KOPT-K1 (cell line): ENCODE measurements around the gene RUNX2.
"Not testable (repeated sequence)": the region's sequence is repeated elsewhere in the genome, so short reads cannot be mapped to it uniquely, and the experiment has no call there.

ENCODE experiments used
- H3K27ac ChIP-seq: fragments of 200-600 bp; sonication (generic); 2 replicates; pipeline ENCODE4 v1.5.1; 2016; ENCODE audit warnings: antibody characterized with exemption, mild to moderate bottlenecking, low read depth, low read length; ENCODE audit not compliant: poor library complexity, severe bottlenecking
- H3K36me3 ChIP-seq: fragments of 200-600 bp; sonication (generic); 2 replicates; pipeline ENCODE4 v1.5.1; 2017; ENCODE audit warnings: antibody characterized with exemption, mild to moderate bottlenecking, low read length, moderate library complexity; ENCODE audit not compliant: insufficient read depth
- H3K9me3 ChIP-seq: fragments of 200-600 bp; sonication (generic); 2 replicates; pipeline ENCODE4 v1.5.1; 2017; ENCODE audit warnings: antibody characterized with exemption, low read length, mild to moderate bottlenecking; ENCODE audit not compliant: insufficient read depth, poor library complexity, severe bottlenecking

Gene RUNX2

DNA sequence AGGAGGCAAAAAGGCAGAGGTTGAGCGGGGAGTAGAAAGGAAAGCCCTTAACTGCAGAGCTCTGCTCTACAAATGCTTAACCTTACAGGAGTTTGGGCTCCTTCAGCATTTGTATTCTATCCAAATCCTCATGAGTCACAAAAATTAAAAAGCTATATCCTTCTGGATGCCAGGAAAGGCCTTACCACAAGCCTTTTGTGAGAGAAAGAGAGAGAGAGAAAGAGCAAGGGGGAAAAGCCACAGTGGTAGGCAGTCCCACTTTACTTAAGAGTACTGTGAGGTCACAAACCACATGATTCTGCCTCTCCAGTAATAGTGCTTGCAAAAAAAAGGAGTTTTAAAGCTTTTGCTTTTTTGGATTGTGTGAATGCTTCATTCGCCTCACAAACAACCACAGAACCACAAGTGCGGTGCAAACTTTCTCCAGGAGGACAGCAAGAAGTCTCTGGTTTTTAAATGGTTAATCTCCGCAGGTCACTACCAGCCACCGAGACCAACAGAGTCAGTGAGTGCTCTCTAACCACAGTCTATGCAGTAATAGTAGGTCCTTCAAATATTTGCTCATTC, at the start of gene RUNX2:
TSS of gene RUNX2 (plus strand) at position 375 of the 567 bp plus-strand sequence. CDS start 397 bp downstream, outside the sequence.
- Histone ChIP-seq H3K36me3 (peaks cover 8% of the 10 kb centered on the region; the same call in 1 of the 2 replicates), H3K27ac (peak within 1 kb of the TSS; percentile 72)

DNA sequence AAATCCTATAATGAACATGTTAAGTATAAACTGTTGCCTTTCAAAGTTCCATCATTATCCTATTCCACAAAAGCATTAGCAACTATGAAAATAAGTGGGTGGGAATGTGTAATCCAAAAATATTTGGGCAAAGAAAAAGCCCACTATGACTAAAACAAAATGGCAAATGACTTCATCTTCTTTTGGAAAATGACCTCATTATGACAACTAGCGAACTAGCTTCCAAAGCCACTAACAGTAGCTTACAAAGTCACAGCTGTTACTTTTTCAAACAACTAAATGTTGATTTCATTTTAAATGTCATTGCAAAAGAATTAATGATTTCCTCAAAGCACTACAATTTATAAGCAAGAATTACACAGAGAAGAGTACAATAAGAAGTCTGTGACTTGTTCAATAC, 49.8 kb upstream of the RUNX2 start:
- Histone ChIP-seq H3K36me3 (peaks cover 10% of the 10 kb centered on the region), H3K9me3 (peaks cover 60% of the 10 kb centered on the region), H3K27ac (no peak overlapping the region)

More for the DNA sequence above, at the start of gene RUNX2:
- no peaks in the 10 kb centered on the region for H3K9me3 ChIP-seq

DNA sequence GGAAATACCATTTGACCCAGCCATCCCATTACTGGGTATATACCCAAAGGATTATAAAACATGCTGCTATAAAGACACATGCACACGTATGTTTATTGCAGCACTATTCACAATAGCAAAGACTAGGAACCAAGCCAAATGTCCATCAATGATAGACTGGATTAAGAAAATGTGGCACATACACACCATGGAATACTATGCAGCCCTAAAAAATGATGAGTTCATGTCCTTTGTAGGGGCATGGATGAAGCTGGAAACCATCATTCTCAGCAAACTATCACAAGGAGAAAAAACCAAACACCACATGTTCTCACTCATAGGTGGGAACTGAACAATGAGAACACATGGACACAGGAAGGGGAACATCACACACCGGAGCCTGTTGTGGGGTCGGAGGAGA, 41.4 kb upstream of the RUNX2 start:
- not testable (repeated sequence) for H3K36me3 ChIP-seq, H3K27ac ChIP-seq
- peaks cover 20% of the 10 kb centered on the region for H3K9me3 ChIP-seq

DNA sequence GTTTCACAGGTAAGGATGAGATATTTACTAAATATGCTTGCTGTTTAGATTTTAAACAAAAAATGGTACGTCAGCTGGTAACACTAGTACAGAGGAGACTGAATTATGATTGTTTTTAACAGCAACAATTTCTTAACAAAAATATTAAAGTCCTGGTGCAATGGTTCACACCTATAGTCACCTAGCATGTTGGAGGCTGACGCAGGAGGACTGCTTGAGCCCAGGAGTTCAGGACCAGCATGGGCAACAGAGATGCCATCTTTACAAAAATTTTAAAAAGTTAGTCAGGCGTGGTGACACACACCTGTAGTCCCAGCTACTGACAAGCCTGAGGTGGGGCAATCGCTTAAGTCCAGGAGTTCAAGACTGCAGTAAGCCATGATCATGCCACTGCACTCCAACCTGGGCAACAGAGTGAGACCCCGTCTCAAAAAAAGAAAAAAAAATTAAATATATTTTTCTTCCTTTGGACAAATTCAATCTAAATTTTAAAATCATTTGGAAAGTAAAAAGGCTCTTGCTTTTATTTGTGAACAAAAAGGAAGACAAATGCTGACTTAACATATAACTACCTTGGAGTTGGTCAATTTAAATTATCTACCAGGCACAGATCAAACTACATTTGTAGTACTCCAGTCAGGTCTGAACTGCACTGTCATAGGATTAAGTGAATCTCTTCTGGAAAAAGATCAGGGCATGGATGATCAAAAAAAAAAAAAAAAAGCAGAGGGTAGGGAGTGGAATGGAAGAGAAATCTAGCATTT, 38.2 kb upstream of the RUNX2 start:
- Histone ChIP-seq H3K9me3 (peaks cover 39% of the 10 kb centered on the region), H3K36me3 (no peaks in the 10 kb centered on the region), H3K27ac (no peak overlapping the region)

DNA sequence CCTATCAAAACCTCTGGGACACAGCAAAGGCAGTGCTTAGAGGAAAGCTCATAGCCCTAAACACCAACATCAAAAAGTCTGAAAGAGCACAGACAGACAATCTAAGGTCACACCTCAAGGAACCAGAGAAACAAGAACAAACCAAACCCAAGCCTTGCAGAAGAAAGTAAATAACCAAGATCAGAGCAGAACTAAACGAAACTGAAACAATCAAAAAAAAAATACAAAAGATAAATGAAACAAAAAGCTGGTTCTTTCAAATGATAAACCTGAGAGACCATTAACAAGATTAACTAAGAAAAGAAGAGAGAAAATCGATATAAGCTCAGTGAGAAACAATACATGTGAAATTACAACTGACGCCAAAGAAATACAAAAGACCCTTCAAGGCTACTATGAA, 34.8 kb upstream of the RUNX2 start:
- Histone ChIP-seq H3K9me3 (peaks cover 42% of the 10 kb centered on the region), H3K36me3 (no peaks in the 10 kb centered on the region), H3K27ac (peak overlapping the region; percentile 68)

DNA sequence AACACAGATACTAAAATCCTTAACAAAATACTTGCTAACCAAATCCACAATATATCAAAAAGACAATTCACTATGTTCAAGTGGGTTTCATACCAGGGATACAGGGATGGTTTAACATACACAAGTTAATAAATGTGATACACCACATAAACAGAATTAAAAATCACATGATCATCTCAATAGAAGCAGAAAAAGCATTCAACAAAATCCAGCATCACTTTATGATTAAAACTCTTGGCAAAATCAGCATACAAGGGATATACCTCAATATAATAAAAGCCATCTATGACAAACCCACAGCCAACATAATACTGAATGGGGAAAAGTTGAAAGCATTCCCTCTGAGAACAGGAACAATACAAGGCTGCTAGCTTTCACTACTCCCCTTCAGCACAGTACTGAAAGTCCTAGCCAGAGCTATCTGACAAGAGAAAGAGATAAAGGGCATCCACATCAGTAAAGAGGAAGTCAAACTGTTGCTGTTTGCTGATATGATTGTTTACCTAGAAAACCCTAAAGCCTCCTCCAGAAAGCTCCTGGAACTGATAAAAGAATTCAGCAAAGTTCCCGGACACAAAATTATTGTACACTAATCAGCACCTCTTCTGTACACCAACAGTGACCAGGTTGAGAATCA, 33.9 kb upstream of the RUNX2 start:
- Histone ChIP-seq H3K27ac (peak overlapping the region; percentile 68), H3K9me3 (peaks cover 42% of the 10 kb centered on the region)
- not testable (repeated sequence) for H3K36me3 ChIP-seq

DNA sequence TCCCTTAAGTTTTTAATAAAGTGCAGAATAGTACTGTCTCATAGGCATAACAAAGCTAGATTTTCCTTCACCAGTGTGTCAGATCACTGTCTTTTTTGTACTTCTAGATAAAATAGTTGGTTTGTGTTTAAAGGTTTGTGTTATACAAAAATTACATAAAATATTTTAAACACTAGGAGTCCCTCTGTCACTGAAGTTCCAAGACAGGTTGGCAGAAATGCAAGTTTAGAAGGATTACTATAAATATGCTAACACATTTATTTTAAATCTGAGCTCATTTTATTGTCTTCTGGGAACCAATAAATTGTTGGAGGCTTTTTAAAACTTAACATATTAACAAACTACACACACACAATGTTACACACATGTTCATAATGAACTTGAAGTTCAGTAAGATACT, 30.8 kb upstream of the RUNX2 start:
- Histone ChIP-seq H3K36me3 (no peaks in the 10 kb centered on the region), H3K9me3 (peaks cover 24% of the 10 kb centered on the region), H3K27ac (peak overlapping the region; percentile 61)

DNA sequence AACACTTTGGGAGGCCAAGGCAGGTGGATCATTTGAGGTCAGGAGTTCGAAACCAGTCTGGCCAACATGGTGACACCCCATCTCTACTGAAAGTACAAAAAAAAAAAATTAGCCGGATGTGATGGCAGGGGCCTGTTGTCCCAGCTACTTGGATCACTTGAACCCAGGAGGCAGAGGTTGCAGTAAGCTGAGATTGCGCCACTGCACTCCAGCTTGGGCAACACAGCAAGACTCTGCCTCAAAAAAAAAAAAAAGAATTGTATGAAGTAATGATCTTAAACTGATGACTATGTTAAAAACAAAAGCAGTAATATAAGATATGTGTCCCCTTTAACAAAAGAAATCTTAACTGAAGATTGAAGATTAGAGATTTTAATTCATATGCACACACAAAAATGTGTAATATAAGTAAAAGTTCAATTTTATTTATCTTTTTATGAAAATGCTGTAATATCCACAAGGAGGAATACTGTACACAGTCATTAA, 29.0 kb upstream of the RUNX2 start:
- H3K9me3 ChIP-seq, result peaks cover 8% of the 10 kb centered on the region
- no peak overlapping the region for H3K27ac ChIP-seq
- no peaks in the 10 kb centered on the region for H3K36me3 ChIP-seq

DNA sequence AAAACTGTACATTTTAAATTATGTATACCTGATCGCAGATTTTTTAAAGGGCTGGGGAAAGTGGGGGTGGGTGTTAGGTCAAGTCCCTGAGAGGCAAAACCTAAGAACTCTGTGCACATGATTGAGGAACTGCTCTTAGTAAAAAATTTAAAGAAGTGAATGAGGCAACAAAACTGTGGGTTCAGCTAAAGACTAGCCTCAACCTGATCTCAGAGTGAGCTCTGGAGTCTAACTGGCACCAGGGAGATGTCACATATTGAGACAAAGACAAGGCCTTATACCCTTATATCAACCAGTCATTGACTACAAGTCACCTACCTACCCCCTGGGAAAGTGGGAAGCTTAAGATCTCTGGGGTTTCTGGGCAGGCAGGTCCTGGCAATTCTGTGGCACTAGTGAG, 27.4 kb upstream of the RUNX2 start:
- Histone ChIP-seq H3K36me3 (no peaks in the 10 kb centered on the region), H3K27ac (peak overlapping the region; percentile 99), H3K9me3 (no peaks in the 10 kb centered on the region)

DNA sequence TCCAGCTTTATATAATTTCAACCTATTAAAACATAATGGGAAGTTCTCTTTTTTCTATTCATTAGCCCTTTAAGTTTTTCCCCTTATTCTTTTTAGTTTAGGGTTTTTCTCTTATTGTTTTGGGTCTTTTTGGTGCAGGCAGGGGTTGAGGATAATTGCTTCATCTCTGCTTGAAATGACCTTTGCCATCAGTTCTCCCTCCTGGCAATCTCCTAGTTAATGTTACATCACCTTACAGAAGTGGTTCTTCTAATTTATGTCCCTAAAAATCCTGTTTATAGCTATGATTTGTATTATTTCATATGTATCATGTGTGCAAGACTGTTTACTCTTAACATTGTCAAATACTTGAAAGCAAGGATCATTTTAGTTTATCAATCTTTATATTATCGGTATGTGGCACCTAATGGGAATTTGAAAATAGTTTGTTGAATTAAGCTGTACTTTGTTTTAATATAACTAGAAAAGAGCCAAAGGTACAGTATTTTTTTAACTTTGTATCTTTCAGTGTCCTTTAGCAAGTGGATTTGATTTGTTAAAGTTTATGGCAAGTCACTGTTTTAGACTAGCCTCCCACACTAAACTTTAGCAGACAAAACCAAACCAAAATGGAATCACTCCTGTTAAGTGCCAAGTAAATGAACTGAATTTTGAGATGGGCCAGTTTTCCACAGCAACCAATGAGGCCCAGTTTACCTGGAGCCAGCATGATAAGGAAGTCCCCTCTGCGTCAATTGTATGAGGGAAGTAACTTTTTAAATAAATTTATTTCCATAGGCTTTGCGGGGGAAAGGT, 26.6 kb upstream of the RUNX2 start:
- peaks cover 8% of the 10 kb centered on the region for H3K9me3 ChIP-seq
- H3K27ac ChIP-seq, result peak overlapping the region; percentile 99
- peaks cover 6% of the 10 kb centered on the region; the same call in 1 of the 2 replicates for H3K36me3 ChIP-seq

DNA sequence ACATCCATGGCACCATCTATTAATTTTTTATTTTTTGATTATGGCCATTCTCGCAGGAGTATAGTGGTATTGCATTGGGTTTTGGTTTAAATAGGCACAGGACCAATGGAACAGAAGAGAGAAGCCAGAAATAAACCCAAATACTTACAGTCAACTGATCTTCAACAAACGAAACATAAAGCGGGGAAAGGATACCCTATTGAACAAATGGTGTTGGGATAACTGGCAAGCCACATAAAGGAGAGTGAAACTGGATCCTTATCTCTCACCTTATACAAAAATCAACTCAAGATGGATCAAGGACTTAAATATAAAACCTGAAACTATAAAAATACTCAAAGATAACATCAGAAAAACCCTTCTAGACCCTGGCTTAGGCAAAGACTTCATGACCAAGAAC, 25.3 kb upstream of the RUNX2 start:
- peaks cover 6% of the 10 kb centered on the region; the same call in 1 of the 2 replicates for H3K36me3 ChIP-seq
- peak overlapping the region; percentile 99 for H3K27ac ChIP-seq
- H3K9me3 ChIP-seq, result peaks cover 19% of the 10 kb centered on the region

DNA sequence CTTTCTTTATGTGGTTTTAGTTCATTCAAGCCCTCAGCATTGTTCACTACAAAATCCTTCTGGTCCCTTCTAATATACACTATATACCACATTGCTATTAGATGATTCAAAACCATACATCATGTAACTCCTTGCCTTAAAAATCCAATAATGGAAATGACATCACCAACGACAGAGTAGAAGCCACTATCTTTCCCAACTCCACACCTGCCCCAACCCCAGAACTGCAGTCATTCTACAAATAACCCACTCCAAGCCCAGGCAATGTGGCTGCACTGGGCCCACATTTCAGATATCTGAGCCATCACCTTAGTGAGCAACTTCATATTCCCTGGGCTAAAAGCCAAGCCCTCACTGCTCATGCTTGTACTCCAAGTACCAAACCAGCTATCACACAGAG, 22.6 kb upstream of the RUNX2 start:
- Histone ChIP-seq H3K27ac (peak overlapping the region; percentile 99), H3K9me3 (peaks cover 19% of the 10 kb centered on the region), H3K36me3 (peaks cover 6% of the 10 kb centered on the region; the same call in 1 of the 2 replicates)

DNA sequence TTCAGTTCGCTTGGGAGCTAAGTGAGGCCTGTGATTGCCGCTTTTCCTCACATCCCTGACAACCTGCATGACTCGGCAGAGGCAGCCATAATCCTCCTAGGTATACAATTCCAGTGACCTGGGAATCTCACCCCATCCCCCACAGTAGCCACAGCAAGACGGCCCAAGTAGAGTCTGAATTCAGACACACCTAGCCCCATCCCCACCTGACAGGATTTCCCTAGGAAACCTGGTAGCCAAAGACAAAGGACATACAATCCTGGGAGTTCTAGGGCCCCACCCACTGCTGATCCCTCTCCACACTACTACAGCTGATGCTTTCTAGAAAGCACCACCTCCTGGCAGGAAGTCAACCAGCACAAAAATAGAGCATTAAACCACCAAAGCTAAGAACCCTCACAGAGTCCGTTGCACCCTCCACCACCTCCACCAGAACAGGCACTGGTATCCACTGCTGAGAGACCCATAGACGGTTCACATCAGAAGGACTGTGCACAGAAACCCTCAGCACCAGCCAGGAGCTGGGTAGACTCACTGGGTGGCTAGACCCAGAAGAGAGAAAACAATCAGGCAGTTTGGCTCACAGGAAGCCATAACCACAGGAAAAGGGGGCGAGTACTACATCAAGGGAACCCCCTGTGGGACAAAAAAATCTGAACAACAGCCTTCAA, 17.9 kb upstream of the RUNX2 start:
- H3K27ac ChIP-seq, result peak overlapping the region; percentile 99
- H3K36me3 ChIP-seq, result peaks cover 9% of the 10 kb centered on the region; the same call in 1 of the 2 replicates

DNA sequence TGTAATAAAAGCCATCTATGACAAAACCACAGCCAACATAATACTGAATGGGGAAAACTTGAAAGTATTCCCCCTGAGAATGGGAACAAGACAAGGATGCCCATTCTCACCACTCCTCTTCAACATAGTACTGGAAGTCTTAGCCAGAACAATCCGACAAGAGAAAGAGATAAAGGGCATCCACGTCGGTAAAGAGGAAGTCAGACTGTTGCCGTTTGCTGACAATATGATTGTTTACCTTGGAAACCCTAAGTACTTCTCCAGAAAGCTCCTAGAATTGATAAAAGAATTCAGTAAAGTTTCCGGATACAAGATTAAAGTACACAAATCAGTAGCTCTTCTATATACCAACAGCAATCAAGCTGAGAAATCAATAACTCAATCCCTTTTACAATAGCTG, 14.0 kb upstream of the RUNX2 start:
- Histone ChIP-seq H3K9me3 (peaks cover 41% of the 10 kb centered on the region), H3K36me3 (0 out of 2 replicates have a peak, but pooled peaks cover 3% of the 10 kb centered on the region), H3K27ac (no peak overlapping the region)

More for the DNA sequence above, 17.9 kb upstream of the RUNX2 start:
- peaks cover 52% of the 10 kb centered on the region for H3K9me3 ChIP-seq
